Right lobe of liver (tissue), 6 donors: Measurements from ENCODE around the gene KIZ. TPM values are rescaled to one million over a fixed set of nuclear protein-coding genes. Genes with fewer than 3 reads are reported as not detected.

Experiments used
- ATAC-seq, 4 donors: fragments of 200-7000 bp; cut with Tn5 transposase; one replicate each; pipeline ENCODE4 v1.9.1; 2020; ENCODE audit warnings: mild to moderate bottlenecking in 4 of 4, moderate library complexity in 4 of 4
- DNase-seq, 3 donors: peaks; one replicate each; pipeline ENCODE4 v3.0.0-alpha.2; 2020
- H3K27ac ChIP-seq, 3 donors: fragments of 200-600 bp; one replicate each; pipeline ENCODE4 v1.8.0; 2022
- H3K27me3 ChIP-seq, 2 donors: fragments of 200-600 bp; one replicate each; pipeline ENCODE4 v1.8.0; 2022
- H3K36me3 ChIP-seq, 4 donors: fragments of 200-600 bp; sonication (generic) in 1 of 4; one replicate each; pipeline versions ENCODE4 v1.5.1 to v1.8.0; 2017 to 2022; ENCODE audit warnings: control low read depth in 1 of 4
- H3K4me1 ChIP-seq, 4 donors: fragments of 200-600 bp; sonication (generic) in 1 of 4; one replicate each; pipeline versions ENCODE4 v1.5.1 to v1.8.0; 2017 to 2022; ENCODE audit warnings: control low read depth in 1 of 4
- H3K4me3 ChIP-seq, 3 donors: fragments of 200-600 bp; one replicate each; pipeline ENCODE4 v1.8.0; 2022
- H3K9me3 ChIP-seq, 4 donors: fragments of 200-600 bp; sonication (generic) in 1 of 4; one replicate each; pipeline versions ENCODE4 v1.5.1 to v1.8.0; 2017 to 2022; ENCODE audit warnings: control low read depth in 1 of 4
- CTCF ChIP-seq, 4 donors: fragments of 200-600 bp in 3 of 4; fragments of 450-650 bp in 1 of 4; IDR thresholded peaks; one replicate each; pipeline versions ENCODE4 v1.5.1 to v1.8.0; 2016 to 2022; ENCODE audit warnings: antibody characterized with exemption in 4 of 4, mild to moderate bottlenecking in 2 of 4
- POLR2A ChIP-seq: fragments of 450-650 bp; IDR thresholded peaks from one replicate; pipeline ENCODE4 v1.6.1; 2017; ENCODE audit warnings: antibody characterized with exemption, mild to moderate bottlenecking
- WGBS: methylation state at CpG from one replicate; pipeline ENCODE4 v1.1.6; 2018; ENCODE audit warnings: low coverage, low lambda C conversion rate; ENCODE audit not compliant: insufficient coverage; ENCODE audit errors: missing lambda C conversion rate; 5-methylcytosine and 5-hydroxymethylcytosine counted together
- intact Hi-C, 2 donors: fragments of 100-400 bp; cut with DNase I; formaldehyde crosslinking; loops; one replicate each; pipeline versions ENCODE4 v1.11.2 to v1.14.1; 2022
- total RNA-seq, 6 experiments: library from RNA; depleted of rRNA in 2 of 6; stranded (reverse); fragments of >200 nt in 2 of 6; fragmentation: NEBNext Ultra II Directional in 3 of 6; extraction: Animal tissue kit (Norgen Biotek cat#: 25700) in 3 of 6; gene quantifications; one replicate each; pipeline versions ENCODE4 v1.1.0 to v1.2.4, GENCODE V29; 2016 to 2023
- donor health status: DM: no; HTN: yes; CAD: no.
- donor health status: DM: no; HTN: no; CAD: no.
- donor health status: DM: no; HTN: no; CAD: no.
- donor health status: DM: no; HTN: yes; CAD: no.
- donor health status: DM: no; HTN: yes; CAD: no.

The KIZ gene
- total RNA-seq, 6 experiments from 2014 or later, result 5.1 to 11.5 (median 7.4) TPM

- H3K36me3 ChIP-seq, result no peaks in the 10 kb centered on the region
- no peaks in the 10 kb centered on the region for H3K9me3 ChIP-seq
- DNase-seq (no peak), ATAC-seq (no peak)
- H3K4me1 ChIP-seq, result no peaks in the 10 kb centered on the region
- no peak overlapping the region for H3K4me3 ChIP-seq
- H3K27me3 ChIP-seq, result no peaks in the 10 kb centered on the region
- TF ChIP-seq POLR2A (no peak), CTCF (IDR thresholded peaks at IDR 0.05) (no peak)
- no peak overlapping the region for H3K27ac ChIP-seq
- 80% methylated on average over 4 of the region's 5 CpGs for WGBS
- intact Hi-C loops, result no loop called here
These were observed 66.0 kb downstream of the KIZ start for GRCh38 chr20:21191839-21192238.

- Histone ChIP-seq H3K9me3 (no peaks in the 10 kb centered on the region), H3K27ac (no peak overlapping the region), H3K4me1 (peaks cover 0 to 8% (median 3%) of the 10 kb centered on the region in 4 donors), H3K27me3 (no peaks in the 10 kb centered on the region), H3K36me3 (no peaks in the 10 kb centered on the region), H3K4me3 (no peak overlapping the region)
- no peak for TF ChIP-seq CTCF (IDR thresholded peaks at IDR 0.05)
- no peak for TF ChIP-seq POLR2A
- ATAC-seq (peak in 3 of 4 donors; percentile 40 to 81 (median 47)), DNase-seq (no peak)
- intact Hi-C loops, result no loop called here
- 66% methylated on average over 2 of the region's 2 CpGs for WGBS
These were observed 76.4 kb downstream of the KIZ start for GRCh38 chr20:21202259-21202658.

- TF ChIP-seq POLR2A, result no peak
- TF ChIP-seq CTCF (IDR thresholded peaks at IDR 0.05), result no peak
- Histone ChIP-seq H3K27ac (no peak overlapping the region), H3K4me1 (peaks cover 0 to 8% (median 3%) of the 10 kb centered on the region in 4 donors), H3K36me3 (no peaks in the 10 kb centered on the region), H3K4me3 (no peak overlapping the region), H3K27me3 (no peaks in the 10 kb centered on the region), H3K9me3 (no peaks in the 10 kb centered on the region)
- WGBS, result 31% methylated on average over 4 of the region's 4 CpGs
- intact Hi-C loops, result no loop called here
- ATAC-seq (peak; percentile 47 to 75 (median 64)), DNase-seq (no peak)
These were observed 77.3 kb downstream of the KIZ start for GRCh38 chr20:21203088-21203656.

- no peaks in the 10 kb centered on the region for H3K27me3 ChIP-seq
- no peaks in the 10 kb centered on the region for H3K9me3 ChIP-seq
- ATAC-seq (no peak), DNase-seq (no peak)
- peaks cover 0 to 8% (median 3%) of the 10 kb centered on the region in 4 donors for H3K4me1 ChIP-seq
- intact Hi-C loops, result no loop called here
- no peak for TF ChIP-seq POLR2A
- no peak for TF ChIP-seq CTCF (IDR thresholded peaks at IDR 0.05)
- H3K27ac ChIP-seq, result no peak overlapping the region
- no peaks in the 10 kb centered on the region for H3K36me3 ChIP-seq
- 90% methylated on average over 2 of the region's 3 CpGs for WGBS
- H3K4me3 ChIP-seq, result no peak overlapping the region
These were observed 80.7 kb downstream of the KIZ start for GRCh38 chr20:21206584-21206983.
